Measurements from ENCODE around the gene GIMAP1.

The GIMAP1 gene

DNA sequence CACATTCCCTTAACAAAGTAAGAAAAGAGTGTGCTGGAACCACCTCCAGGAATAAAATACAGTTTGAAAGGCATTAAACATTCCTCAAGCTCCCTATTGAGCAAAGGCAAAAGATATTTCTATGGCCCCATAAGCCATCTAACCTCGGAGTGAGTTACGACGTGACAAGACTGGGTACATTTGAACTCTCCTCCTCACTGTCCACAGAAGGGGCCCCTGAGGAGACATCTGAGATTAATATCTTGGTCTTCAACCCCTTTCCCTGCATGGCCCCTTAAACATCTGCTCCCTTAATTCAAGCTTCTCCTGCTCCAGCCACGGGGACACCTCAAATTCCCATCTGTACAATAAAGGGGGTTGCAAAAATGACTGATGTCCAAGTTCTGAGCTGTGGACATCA, 526 bp downstream of the GIMAP1 start:
- TF ChIP-seq USF1 (IDR thresholded peaks at IDR 0.05): no peak
- no peak for TF ChIP-seq TEAD4 (IDR thresholded peaks at IDR 0.05)
- TF ChIP-seq NFIC (IDR thresholded peaks at IDR 0.05): no peak
- no peak for TF ChIP-seq YY1 (IDR thresholded peaks at IDR 0.05; ENCODE audit: low read depth)
- no peak for TF ChIP-seq FOXM1 (IDR thresholded peaks at IDR 0.05; ENCODE audit: borderline replicate concordance, low read depth)

DNA sequence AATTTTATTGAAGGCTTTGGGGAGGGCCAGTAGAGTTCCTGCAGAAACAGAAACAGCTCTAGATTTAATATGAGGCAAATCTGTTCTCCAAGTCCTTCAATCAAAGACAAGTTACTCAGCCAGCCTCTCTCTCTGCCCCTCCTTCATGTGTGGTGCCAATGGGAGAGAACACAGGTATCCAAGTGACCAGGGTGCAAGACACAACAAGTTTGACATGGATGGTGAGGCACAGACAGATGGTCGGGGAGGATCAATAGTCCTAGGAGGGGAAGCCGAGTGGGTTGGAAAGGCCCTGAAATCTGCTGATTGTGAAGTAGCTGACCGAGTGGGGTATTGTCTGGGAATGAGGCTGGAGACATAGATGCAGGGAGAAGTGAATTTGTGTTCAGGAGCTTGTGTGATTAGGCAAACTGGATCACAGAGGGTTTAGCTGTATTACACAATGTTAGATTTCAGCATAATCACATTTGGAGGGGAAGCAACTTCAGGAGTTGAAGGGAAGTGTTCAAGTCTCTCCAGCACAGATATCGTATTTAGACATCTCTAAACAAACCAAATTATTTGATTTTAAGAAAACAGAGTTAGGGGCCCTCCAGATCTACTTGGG, 1.5 kb downstream of the GIMAP1 start:
- TF ChIP-seq CREB1 (IDR thresholded peaks at IDR 0.05; ENCODE audit: low read depth) (no peak), EGR1 (IDR thresholded peaks at IDR 0.05) (no peak), CEBPB (IDR thresholded peaks at IDR 0.05) (no peak), USF1 (IDR thresholded peaks at IDR 0.05) (no peak), YY1 (IDR thresholded peaks at IDR 0.05; ENCODE audit: low read depth) (no peak), TAF1 (IDR thresholded peaks at IDR 0.05; ENCODE audit: low read depth) (no peak), TEAD4 (IDR thresholded peaks at IDR 0.05) (no peak), NFIC (IDR thresholded peaks at IDR 0.05) (no peak), FOXM1 (IDR thresholded peaks at IDR 0.05; ENCODE audit: borderline replicate concordance, low read depth) (no peak), RAD21 (IDR thresholded peaks at IDR 0.05; ENCODE audit: low read depth) (no peak), EP300 (IDR thresholded peaks at IDR 0.05; ENCODE audit: borderline replicate concordance) (no peak)
- TF ChIP-seq, protein P1, sequence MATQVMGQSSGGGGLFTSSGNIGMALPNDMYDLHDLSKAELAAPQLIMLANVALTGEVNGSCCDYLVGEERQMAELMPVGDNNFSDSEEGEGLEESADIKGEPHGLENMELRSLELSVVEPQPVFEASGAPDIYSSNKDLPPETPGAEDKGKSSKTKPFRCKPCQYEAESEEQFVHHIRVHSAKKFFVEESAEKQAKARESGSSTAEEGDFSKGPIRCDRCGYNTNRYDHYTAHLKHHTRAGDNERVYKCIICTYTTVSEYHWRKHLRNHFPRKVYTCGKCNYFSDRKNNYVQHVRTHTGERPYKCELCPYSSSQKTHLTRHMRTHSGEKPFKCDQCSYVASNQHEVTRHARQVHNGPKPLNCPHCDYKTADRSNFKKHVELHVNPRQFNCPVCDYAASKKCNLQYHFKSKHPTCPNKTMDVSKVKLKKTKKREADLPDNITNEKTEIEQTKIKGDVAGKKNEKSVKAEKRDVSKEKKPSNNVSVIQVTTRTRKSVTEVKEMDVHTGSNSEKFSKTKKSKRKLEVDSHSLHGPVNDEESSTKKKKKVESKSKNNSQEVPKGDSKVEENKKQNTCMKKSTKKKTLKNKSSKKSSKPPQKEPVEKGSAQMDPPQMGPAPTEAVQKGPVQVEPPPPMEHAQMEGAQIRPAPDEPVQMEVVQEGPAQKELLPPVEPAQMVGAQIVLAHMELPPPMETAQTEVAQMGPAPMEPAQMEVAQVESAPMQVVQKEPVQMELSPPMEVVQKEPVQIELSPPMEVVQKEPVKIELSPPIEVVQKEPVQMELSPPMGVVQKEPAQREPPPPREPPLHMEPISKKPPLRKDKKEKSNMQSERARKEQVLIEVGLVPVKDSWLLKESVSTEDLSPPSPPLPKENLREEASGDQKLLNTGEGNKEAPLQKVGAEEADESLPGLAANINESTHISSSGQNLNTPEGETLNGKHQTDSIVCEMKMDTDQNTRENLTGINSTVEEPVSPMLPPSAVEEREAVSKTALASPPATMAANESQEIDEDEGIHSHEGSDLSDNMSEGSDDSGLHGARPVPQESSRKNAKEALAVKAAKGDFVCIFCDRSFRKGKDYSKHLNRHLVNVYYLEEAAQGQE (IDR thresholded peaks at IDR 0.05; ENCODE audit: low read depth): no peak
- TF ChIP-seq, protein P2, sequence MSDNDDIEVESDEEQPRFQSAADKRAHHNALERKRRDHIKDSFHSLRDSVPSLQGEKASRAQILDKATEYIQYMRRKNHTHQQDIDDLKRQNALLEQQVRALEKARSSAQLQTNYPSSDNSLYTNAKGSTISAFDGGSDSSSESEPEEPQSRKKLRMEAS (IDR thresholded peaks at IDR 0.05): no peak

DNA sequence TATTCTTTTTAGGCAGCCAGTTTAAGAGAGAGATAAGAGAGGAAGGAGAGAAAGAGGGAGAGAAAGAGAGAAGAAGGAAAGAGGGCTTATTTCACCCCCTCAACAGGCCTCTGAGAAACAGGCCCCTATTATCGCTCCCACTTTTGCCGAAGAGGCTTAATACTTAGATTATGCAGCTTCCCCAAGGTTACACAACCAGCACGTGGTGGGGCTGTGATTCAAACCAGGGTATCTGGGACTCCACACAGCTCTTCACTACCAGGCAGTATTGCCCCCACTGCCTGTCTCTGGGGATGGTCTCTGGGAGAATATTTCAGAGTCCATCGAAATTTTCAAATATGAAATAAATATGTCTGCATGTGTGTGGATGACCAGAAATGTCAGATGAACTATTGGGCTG, 3.0 kb downstream of the GIMAP1 start:
- TF ChIP-seq USF1 (IDR thresholded peaks at IDR 0.05) (no peak), RAD21 (IDR thresholded peaks at IDR 0.05; ENCODE audit: low read depth) (no peak), EGR1 (IDR thresholded peaks at IDR 0.05) (no peak), CREB1 (IDR thresholded peaks at IDR 0.05; ENCODE audit: low read depth) (no peak), TEAD4 (IDR thresholded peaks at IDR 0.05) (no peak), FOXM1 (IDR thresholded peaks at IDR 0.05; ENCODE audit: borderline replicate concordance, low read depth) (no peak), TAF1 (IDR thresholded peaks at IDR 0.05; ENCODE audit: low read depth) (no peak), ZBTB7A (IDR thresholded peaks at IDR 0.05; ENCODE audit: low read depth) (no peak), TCF12 (IDR thresholded peaks at IDR 0.05; ENCODE audit: low read depth) (no peak), EP300 (IDR thresholded peaks at IDR 0.05; ENCODE audit: borderline replicate concordance) (no peak), NFIC (IDR thresholded peaks at IDR 0.05) (no peak), YY1 (IDR thresholded peaks at IDR 0.05; ENCODE audit: low read depth) (no peak), CEBPB (IDR thresholded peaks at IDR 0.05) (no peak)
- TF ChIP-seq, protein P2 (IDR thresholded peaks at IDR 0.05): no peak

DNA sequence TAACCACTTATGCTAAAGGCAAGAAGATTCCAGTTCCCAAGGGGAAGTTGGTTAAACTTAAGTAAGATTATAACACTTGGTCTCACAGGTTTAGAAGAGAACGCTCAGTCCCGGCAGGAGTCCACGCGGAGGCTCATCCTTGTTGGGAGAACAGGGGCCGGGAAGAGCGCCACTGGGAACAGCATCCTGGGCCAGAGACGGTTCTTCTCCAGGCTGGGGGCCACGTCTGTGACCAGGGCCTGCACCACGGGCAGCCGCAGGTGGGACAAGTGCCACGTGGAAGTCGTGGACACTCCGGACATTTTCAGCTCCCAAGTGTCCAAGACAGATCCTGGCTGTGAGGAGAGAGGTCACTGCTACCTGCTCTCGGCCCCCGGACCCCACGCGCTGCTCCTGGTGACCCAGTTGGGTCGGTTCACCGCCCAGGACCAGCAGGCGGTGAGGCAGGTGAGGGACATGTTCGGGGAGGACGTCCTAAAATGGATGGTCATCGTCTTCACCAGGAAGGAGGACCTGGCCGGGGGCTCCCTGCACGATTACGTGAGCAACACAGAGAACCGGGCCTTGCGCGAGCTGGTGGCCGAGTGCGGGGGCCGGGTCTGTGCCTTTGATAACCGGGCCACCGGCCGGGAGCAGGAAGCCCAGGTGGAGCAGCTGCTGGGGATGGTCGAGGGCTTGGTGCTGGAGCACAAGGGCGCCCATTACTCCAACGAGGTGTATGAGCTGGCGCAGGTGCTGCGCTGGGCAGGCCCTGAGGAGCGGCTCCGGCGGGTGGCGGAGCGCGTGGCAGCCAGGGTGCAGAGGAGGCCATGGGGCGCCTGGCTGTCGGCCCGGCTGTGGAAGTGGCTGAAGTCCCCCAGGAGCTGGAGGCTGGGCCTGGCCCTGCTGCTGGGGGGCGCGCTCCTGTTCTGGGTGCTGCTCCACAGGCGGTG, 3.8 kb downstream of the GIMAP1 start:
- TF ChIP-seq RAD21 (IDR thresholded peaks at IDR 0.05; ENCODE audit: low read depth): no peak
- TF ChIP-seq CREB1 (IDR thresholded peaks at IDR 0.05; ENCODE audit: low read depth): no peak
- TF ChIP-seq TEAD4 (IDR thresholded peaks at IDR 0.05): no peak
- TF ChIP-seq NFIC (IDR thresholded peaks at IDR 0.05): no peak
- TF ChIP-seq EGR1 (IDR thresholded peaks at IDR 0.05): no peak
- TF ChIP-seq TCF12 (IDR thresholded peaks at IDR 0.05; ENCODE audit: low read depth): no peak
- TF ChIP-seq CEBPB (IDR thresholded peaks at IDR 0.05): no peak
- no peak for TF ChIP-seq USF1 (IDR thresholded peaks at IDR 0.05)
- TF ChIP-seq FOXM1 (IDR thresholded peaks at IDR 0.05; ENCODE audit: borderline replicate concordance, low read depth): no peak
- no peak for TF ChIP-seq YY1 (IDR thresholded peaks at IDR 0.05; ENCODE audit: low read depth)
- TF ChIP-seq ZBTB7A (IDR thresholded peaks at IDR 0.05; ENCODE audit: low read depth): no peak
- no peak for TF ChIP-seq TAF1 (IDR thresholded peaks at IDR 0.05; ENCODE audit: low read depth)
- TF ChIP-seq, protein P2 (IDR thresholded peaks at IDR 0.05): no peak
- no peak for TF ChIP-seq EP300 (IDR thresholded peaks at IDR 0.05; ENCODE audit: borderline replicate concordance)

GRCh38 chr7:150721970-150722373, 5.6 kb downstream of the GIMAP1 start:
- TF ChIP-seq, protein P2 (IDR thresholded peaks at IDR 0.05): no peak
- TF ChIP-seq USF1 (IDR thresholded peaks at IDR 0.05) (no peak), RAD21 (IDR thresholded peaks at IDR 0.05; ENCODE audit: low read depth) (no peak), TCF12 (IDR thresholded peaks at IDR 0.05; ENCODE audit: low read depth) (no peak), CREB1 (IDR thresholded peaks at IDR 0.05; ENCODE audit: low read depth) (no peak), ZBTB7A (IDR thresholded peaks at IDR 0.05; ENCODE audit: low read depth) (no peak), EP300 (IDR thresholded peaks at IDR 0.05; ENCODE audit: borderline replicate concordance) (no peak)
- TF ChIP-seq, protein P1 (IDR thresholded peaks at IDR 0.05; ENCODE audit: low read depth): no peak
